ENCODE results near the gene THSD8. TPM values are rescaled to one million over a fixed set of nuclear protein-coding genes. Genes with fewer than 3 reads are reported as not detected.

THSD8 gene
- total and polyA plus RNA-seq, 4 experiments from 2014 or later, result 1.5 to 4.4 (median 2.7) TPM

DNA sequence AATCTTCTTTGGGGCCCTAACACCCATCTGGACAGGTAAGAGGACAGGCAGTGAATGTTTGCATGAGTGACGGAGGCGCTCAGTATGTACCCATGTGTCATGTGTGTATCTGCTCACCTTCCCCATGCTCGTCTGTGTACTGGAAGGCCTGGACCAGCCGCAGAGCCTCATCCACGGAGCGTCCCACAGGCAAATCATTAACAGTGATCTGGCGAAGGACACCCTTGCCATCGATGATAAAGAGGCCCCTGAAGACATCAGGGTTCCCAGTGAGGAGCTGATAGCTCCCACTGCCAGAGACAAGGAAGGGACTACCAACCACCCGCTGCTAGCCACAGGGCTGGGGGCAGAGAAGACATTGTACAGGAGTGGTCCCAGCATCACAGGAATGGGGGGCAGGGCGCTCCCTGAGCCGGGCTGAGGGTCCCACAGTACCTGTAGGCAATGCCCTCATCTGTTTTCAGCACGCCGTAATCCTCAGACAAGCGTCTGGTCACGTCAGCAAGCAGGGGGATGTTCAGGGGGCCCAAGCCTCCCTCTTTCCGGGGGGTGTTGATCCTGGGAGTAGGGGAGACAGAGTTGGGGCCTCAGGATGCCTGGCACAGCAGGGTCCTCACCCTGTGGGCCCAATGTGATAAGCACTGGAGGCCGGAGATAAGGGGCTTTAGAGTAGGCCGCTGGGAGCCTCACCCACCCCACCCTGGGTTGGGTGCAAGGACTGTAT, 2.0 kb upstream of the THSD8 start:
- Histone ChIP-seq H3K27ac (ENCODE audit: low read depth, low read length) (peak overlapping the region; percentile 67), H3K27me3 (ENCODE audit: insufficient read depth, low read length) (no peaks in the 10 kb centered on the region), H3K4me3 (ENCODE audit: low read length in 2 of 2) (peak overlapping the region in 1 of 2 donors; percentile 65), H3K36me3 (ENCODE audit: insufficient read depth, low read length) (peaks cover 14% of the 10 kb centered on the region), H3K9me3 (ENCODE audit: control insufficient read depth in 1 of 2, low read length in 2 of 2) (no peaks in the 10 kb centered on the region), H3K4me1 (ENCODE audit: insufficient read depth, low read length) (peaks cover 39% of the 10 kb centered on the region)
- DNase-seq, result no peak
- CTCF ChIA-PET (ENCODE audit: partially characterized antibody), result interaction anchor here (0.9 to 17.4 kb wide), 3 partner anchors 29 to 63 kb away, joined by 3 to 906 read pairs (median 15); partner anchors contain the start of genes GET3 and HOOK2
- H3K27me3 Mint-ChIP-seq, result no peaks in the 10 kb centered on the region
- POLR2A ChIA-PET (ENCODE audit: partially characterized antibody), result interaction anchor here (1.0 to 20.0 kb wide), 6 partner anchors 7 to 118 kb away, joined by 3 to 1162 read pairs (median 6); partner anchors contain the start of genes DHPS, HOOK2 and JUNB
- H3K27ac Mint-ChIP-seq, result peak overlapping the region in 2 of 7 donors; percentile 7 to 85
- no peaks in the 10 kb centered on the region for H3K9me3 Mint-ChIP-seq
- intact Hi-C loops (cut with micrococcal nuclease), result loop anchor here (5.0 kb wide), 1 partner anchor 47 kb away; no protein-coding TSS in a partner anchor
- peaks cover 4 to 22% of the 10 kb centered on the region in 2 donors for H3K36me3 Mint-ChIP-seq
- H3K4me1 Mint-ChIP-seq, result peaks cover 22 to 45% (median 33%) of the 10 kb centered on the region in 4 donors
- peak overlapping the region; percentile 85 to 92 (median 90) for H3K4me3 Mint-ChIP-seq

DNA sequence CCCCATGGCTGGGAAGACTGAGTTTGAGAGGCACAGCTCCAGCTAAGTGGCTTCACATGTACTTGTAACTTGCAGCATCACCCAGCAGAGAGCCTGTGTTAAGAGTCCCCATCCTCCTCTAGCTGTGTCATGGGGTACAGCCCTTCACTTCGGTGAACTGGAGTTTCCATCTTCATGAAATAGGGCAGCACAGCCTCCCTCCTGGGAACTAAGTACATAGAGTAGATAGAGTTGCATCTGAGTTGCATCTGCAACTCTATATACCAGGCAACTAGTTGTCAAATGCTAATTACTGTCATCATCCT, 1.5 kb upstream of the THSD8 start:
- Histone ChIP-seq H3K27me3 (ENCODE audit: insufficient read depth, low read length) (no peaks in the 10 kb centered on the region), H3K9me3 (ENCODE audit: control insufficient read depth in 1 of 2, low read length in 2 of 2) (no peaks in the 10 kb centered on the region), H3K4me3 (ENCODE audit: low read length in 2 of 2) (peak overlapping the region; percentile 65 to 78), H3K27ac (ENCODE audit: low read depth, low read length) (peak overlapping the region; percentile 67), H3K4me1 (ENCODE audit: insufficient read depth, low read length) (peaks cover 34% of the 10 kb centered on the region), H3K36me3 (ENCODE audit: insufficient read depth, low read length) (peaks cover 14% of the 10 kb centered on the region)
- Mint-ChIP-seq H3K27me3 (no peaks in the 10 kb centered on the region), H3K9me3 (no peaks in the 10 kb centered on the region), H3K4me1 (peaks cover 22 to 43% (median 33%) of the 10 kb centered on the region in 4 donors), H3K4me3 (peak overlapping the region; percentile 85 to 92 (median 90)), H3K36me3 (peaks cover 4 to 22% of the 10 kb centered on the region in 2 donors), H3K27ac (peak overlapping the region; percentile 67 to 90 (median 81))
- no peak for DNase-seq
- POLR2A ChIA-PET (ENCODE audit: partially characterized antibody), result interaction anchor here (0.8 to 20.0 kb wide), 7 partner anchors 8 to 119 kb away, joined by 3 to 1162 read pairs (median 4); partner anchors contain the start of genes DHPS, GCDH, HOOK2 and JUNB
- CTCF ChIA-PET (ENCODE audit: partially characterized antibody), result interaction anchor here (3.3 to 17.4 kb wide), 2 partner anchors 30 to 47 kb away, joined by 15 to 906 read pairs; partner anchors contain the start of gene HOOK2
- intact Hi-C loops (cut with micrococcal nuclease), result no loop called here

GRCh38 chr19:12800923-12801465, 875 bp upstream of the THSD8 start:
- ChIA-PET CTCF (ENCODE audit: partially characterized antibody) (interaction anchor here (1.4 to 17.4 kb wide), 3 partner anchors 30 to 58 kb away, joined by 3 to 906 read pairs (median 15); partner anchors contain the start of gene HOOK2), POLR2A (ENCODE audit: partially characterized antibody) (interaction anchor here (0.6 to 20.0 kb wide), 8 partner anchors 8 to 120 kb away, joined by 3 to 1162 read pairs (median 6); partner anchors contain the start of genes DHPS, GCDH, GET3 and HOOK2)
- H3K27ac Mint-ChIP-seq, result peak overlapping the region; percentile 67 to 90 (median 81)
- peak in 1 of 5 donors; percentile 27 for DNase-seq
- peaks cover 32% of the 10 kb centered on the region for H3K4me1 ChIP-seq (ENCODE audit: insufficient read depth, low read length)
- H3K4me3 ChIP-seq (ENCODE audit: low read length in 2 of 2), result peak overlapping the region; percentile 65 to 78
- H3K4me1 Mint-ChIP-seq, result peaks cover 19 to 39% (median 30%) of the 10 kb centered on the region in 4 donors
- intact Hi-C loops (cut with micrococcal nuclease), result no loop called here
- peak overlapping the region; percentile 67 for H3K27ac ChIP-seq (ENCODE audit: low read depth, low read length)
- H3K9me3 ChIP-seq (ENCODE audit: control insufficient read depth in 1 of 2, low read length in 2 of 2), result no peaks in the 10 kb centered on the region
- peaks cover 14% of the 10 kb centered on the region for H3K36me3 ChIP-seq (ENCODE audit: insufficient read depth, low read length)
- H3K4me3 Mint-ChIP-seq, result peak overlapping the region; percentile 85 to 92 (median 90)
- no peaks in the 10 kb centered on the region for H3K9me3 Mint-ChIP-seq
- no peaks in the 10 kb centered on the region for H3K27me3 Mint-ChIP-seq
- H3K27me3 ChIP-seq (ENCODE audit: insufficient read depth, low read length), result no peaks in the 10 kb centered on the region
- H3K36me3 Mint-ChIP-seq, result peaks cover 4 to 22% of the 10 kb centered on the region in 2 donors

DNA sequence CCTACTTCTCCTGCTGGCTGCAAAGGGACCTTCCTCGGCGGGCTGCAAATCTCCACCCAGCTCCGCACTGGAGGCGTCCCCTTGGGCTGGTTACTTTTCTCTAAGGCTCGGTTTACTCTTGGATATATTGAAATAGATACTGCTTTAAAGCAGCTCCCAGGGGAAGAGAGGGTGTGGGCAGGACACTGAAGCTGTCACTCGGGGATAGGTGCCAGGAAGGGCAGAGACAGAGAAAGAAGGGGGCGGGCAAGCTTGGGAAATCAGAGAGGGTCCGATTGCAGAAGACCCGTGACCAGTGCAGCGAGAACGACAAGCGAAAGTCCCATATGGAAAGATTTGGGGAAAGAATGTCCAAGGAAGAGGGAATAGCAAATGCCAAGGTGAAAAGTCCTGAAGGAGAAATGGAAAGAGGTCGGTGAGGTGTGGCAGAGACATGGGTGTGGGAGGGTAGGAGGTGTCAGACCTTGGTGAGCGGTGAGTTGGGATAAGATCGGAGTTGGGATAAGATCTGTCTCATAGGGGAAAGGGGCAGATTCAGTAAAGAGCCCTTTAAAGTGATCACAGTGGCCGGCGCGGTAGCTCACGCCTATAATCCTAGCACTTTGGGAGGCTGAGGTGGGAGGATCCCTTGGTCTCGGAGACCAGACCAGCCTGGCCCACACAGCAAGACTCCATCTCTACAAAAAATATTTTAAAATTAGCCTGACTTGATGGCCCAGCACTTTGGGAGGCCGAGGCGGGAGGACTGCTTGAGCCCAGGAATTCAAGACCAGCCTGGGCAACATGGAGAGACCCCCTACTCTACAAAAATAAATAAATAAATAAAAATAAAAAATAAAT, 618 bp downstream of the THSD8 start:
- Histone ChIP-seq H3K27me3 (ENCODE audit: insufficient read depth, low read length) (no peaks in the 10 kb centered on the region), H3K4me1 (ENCODE audit: insufficient read depth, low read length) (peaks cover 37% of the 10 kb centered on the region), H3K27ac (ENCODE audit: low read depth, low read length) (peak overlapping the region; percentile 67), H3K9me3 (ENCODE audit: control insufficient read depth in 1 of 2, low read length in 2 of 2) (no peaks in the 10 kb centered on the region), H3K4me3 (ENCODE audit: low read length in 2 of 2) (peak overlapping the region; percentile 57 to 65), H3K36me3 (ENCODE audit: insufficient read depth, low read length) (peaks cover 11% of the 10 kb centered on the region)
- intact Hi-C loops (cut with micrococcal nuclease), result no loop called here
- peak overlapping the region; percentile 77 to 92 (median 90) for H3K4me3 Mint-ChIP-seq
- ChIA-PET POLR2A (ENCODE audit: partially characterized antibody) (interaction anchor here (1.6 to 20.0 kb wide), 6 partner anchors 10 to 121 kb away, joined by 3 to 1162 read pairs (median 8); partner anchors contain the start of genes DHPS, GET3, HOOK2 and JUNB), CTCF (ENCODE audit: partially characterized antibody) (interaction anchor here (0.8 to 17.4 kb wide), 7 partner anchors 10 to 125 kb away, joined by 3 to 906 read pairs (median 6); partner anchors contain the start of gene HOOK2)
- no peaks in the 10 kb centered on the region for H3K9me3 Mint-ChIP-seq
- peaks cover 0 to 19% of the 10 kb centered on the region in 2 donors for H3K36me3 Mint-ChIP-seq
- DNase-seq, result no peak
- H3K27ac Mint-ChIP-seq, result peak overlapping the region; percentile 48 to 91 (median 78)
- peaks cover 19 to 47% (median 33%) of the 10 kb centered on the region in 4 donors for H3K4me1 Mint-ChIP-seq
- H3K27me3 Mint-ChIP-seq, result no peaks in the 10 kb centered on the region

- no peaks in the 10 kb centered on the region for H3K9me3 Mint-ChIP-seq
- no peak overlapping the region for H3K4me3 ChIP-seq (ENCODE audit: low read length in 2 of 2)
- POLR2A ChIA-PET (ENCODE audit: partially characterized antibody), result interaction anchor here (5.6 to 20.0 kb wide), 2 partner anchors 11 to 28 kb away, joined by 68 to 1162 read pairs; partner anchors contain the start of genes HOOK2 and JUNB
- peaks cover 0 to 19% of the 10 kb centered on the region in 2 donors for H3K36me3 Mint-ChIP-seq
- CTCF ChIA-PET (ENCODE audit: partially characterized antibody), result interaction anchor here (17.4 kb wide), 1 partner anchor 33 kb away, joined by 906 read pairs; the partner anchor contains the start of gene HOOK2
- no peak overlapping the region for H3K27ac Mint-ChIP-seq
- peaks cover 11% of the 10 kb centered on the region for H3K36me3 ChIP-seq (ENCODE audit: insufficient read depth, low read length)
- no peaks in the 10 kb centered on the region for H3K27me3 Mint-ChIP-seq
- no peak overlapping the region for H3K4me3 Mint-ChIP-seq
- no peaks in the 10 kb centered on the region for H3K27me3 ChIP-seq (ENCODE audit: insufficient read depth, low read length)
- peaks cover 20 to 52% (median 35%) of the 10 kb centered on the region in 4 donors for H3K4me1 Mint-ChIP-seq
- H3K27ac ChIP-seq (ENCODE audit: low read depth, low read length), result no peak overlapping the region
- no peaks in the 10 kb centered on the region for H3K9me3 ChIP-seq (ENCODE audit: control insufficient read depth in 1 of 2, low read length in 2 of 2)
- peaks cover 37% of the 10 kb centered on the region for H3K4me1 ChIP-seq (ENCODE audit: insufficient read depth, low read length)
- intact Hi-C loops (cut with micrococcal nuclease), result no loop called here
- no peak for DNase-seq
Measured at GRCh38 chr19:12804051-12804450, 2.2 kb downstream of the THSD8 start.

DNA sequence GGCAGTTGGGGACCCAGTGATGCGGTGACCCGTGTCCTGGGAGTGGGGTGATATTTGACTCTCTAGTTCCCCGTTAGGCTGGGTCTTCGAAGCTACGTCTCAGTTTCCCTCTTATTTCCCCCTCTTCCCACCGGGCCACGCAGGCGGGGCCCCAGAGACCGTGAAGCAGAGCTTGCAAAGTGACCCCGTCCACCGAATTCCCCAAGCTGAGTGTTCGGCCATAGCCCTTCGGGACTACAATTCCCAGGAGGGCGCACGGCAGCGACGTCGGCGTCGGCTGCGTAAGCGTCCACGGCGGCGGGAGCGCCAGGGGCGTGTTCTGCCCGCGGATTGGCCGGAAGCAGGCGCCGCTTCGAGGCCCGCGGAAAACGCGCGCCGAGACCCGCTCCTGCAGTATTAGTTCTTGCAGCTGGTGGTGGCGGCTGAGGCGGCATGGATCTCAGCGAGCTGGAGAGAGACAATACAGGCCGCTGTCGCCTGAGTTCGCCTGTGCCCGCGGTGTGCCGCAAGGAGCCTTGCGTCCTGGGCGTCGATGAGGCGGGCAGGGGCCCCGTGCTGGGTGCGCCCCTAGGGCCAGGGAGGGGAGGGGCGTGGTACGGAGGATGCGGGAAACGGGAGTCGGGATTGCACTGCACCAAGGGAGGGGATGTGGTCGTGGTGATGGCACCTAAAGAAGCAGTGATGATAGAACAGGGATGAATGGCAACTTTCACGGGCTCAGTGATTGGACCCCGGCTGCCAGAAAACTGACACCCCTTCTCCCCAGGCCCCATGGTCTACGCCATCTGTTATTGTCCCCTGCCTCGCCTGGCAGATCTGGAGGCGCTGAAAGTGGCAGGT, 4.6 kb downstream of the THSD8 start, which contains the start of gene RNASEH2A:
RNASEH2A (plus strand) TSS at position 343 of the 840 bp plus-strand sequence; CDS start at position 433, 90 bp downstream.
- peaks cover 15 to 33% (median 22%) of the 10 kb centered on the region in 4 donors for H3K4me1 Mint-ChIP-seq
- Histone ChIP-seq H3K4me1 (ENCODE audit: insufficient read depth, low read length) (peaks cover 24% of the 10 kb centered on the region), H3K4me3 (ENCODE audit: low read length in 2 of 2) (peak within 1 kb of the TSS; percentile 53 to 84), H3K27me3 (ENCODE audit: insufficient read depth, low read length) (no peaks in the 10 kb centered on the region), H3K27ac (ENCODE audit: low read depth, low read length) (peak within 1 kb of the TSS; percentile 63), H3K9me3 (ENCODE audit: control insufficient read depth in 1 of 2, low read length in 2 of 2) (no peaks in the 10 kb centered on the region), H3K36me3 (ENCODE audit: insufficient read depth, low read length) (no peaks in the 10 kb centered on the region)
- H3K27me3 Mint-ChIP-seq, result no peaks in the 10 kb centered on the region
- intact Hi-C loops (cut with micrococcal nuclease), result no loop called here
- peaks cover 0 to 8% of the 10 kb centered on the region in 2 donors for H3K36me3 Mint-ChIP-seq
- peak within 1 kb of the TSS; percentile 75 to 98 (median 90) for H3K4me3 Mint-ChIP-seq
- no peaks in the 10 kb centered on the region for H3K9me3 Mint-ChIP-seq
- POLR2A ChIA-PET (ENCODE audit: partially characterized antibody), result interaction anchor here (0.8 to 1.8 kb wide), 11 partner anchors 9 to 1425 kb away, joined by 3 to 26 read pairs (median 4); partner anchors contain the start of genes FBXW9, HOOK2, JUNB and TNPO2
- H3K27ac Mint-ChIP-seq, result peak within 1 kb of the TSS; percentile 75 to 94 (median 89)
- CTCF ChIA-PET (ENCODE audit: partially characterized antibody), result interaction anchor here (0.6 to 17.4 kb wide), 5 partner anchors 10 to 84 kb away, joined by 3 to 906 read pairs (median 8); partner anchors contain the start of genes GCDH and HOOK2
- DNase-seq, result peak; percentile 82 to 86 (median 84)
